ENCODE data around the gene RNF157.
"Not testable (repeated sequence)": the region's sequence is repeated elsewhere in the genome, so short reads cannot be mapped to it uniquely, and the experiment has no call there.

Gene RNF157

DNA sequence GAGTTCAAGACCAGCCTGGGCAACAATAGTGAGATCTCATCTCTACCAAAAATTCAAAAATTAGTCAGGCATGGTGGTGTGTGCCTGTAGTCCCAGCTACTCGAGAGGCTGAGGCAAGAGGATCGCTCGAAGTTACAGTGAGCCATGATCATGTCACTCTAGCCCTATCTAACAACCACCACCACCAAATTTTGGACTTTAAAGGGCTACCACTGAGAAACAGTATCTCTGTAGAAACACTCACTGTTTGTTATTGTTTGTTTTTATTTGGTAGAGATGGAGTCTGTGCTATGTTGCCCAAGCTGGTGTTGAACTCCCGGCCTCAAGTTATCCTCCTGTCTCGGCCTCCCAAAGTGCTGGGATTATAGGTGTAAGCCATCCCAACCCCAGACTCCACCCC is 23.6 kb upstream of the RNF157 start:
- no peak overlapping the region for H3K4me3 Mint-ChIP-seq
- peak overlapping the region; percentile 80 to 98 (median 94) for H3K27ac Mint-ChIP-seq
- H3K4me1 Mint-ChIP-seq = peaks cover 35% of the 10 kb centered on the region
- H3K27me3 Mint-ChIP-seq (ENCODE audit: low read depth) = no peaks in the 10 kb centered on the region
- no peaks in the 10 kb centered on the region for H3K9me3 Mint-ChIP-seq
- peaks cover 6% of the 10 kb centered on the region for H3K36me3 Mint-ChIP-seq (ENCODE audit: low read depth)
- TF ChIP-seq, protein P1, sequence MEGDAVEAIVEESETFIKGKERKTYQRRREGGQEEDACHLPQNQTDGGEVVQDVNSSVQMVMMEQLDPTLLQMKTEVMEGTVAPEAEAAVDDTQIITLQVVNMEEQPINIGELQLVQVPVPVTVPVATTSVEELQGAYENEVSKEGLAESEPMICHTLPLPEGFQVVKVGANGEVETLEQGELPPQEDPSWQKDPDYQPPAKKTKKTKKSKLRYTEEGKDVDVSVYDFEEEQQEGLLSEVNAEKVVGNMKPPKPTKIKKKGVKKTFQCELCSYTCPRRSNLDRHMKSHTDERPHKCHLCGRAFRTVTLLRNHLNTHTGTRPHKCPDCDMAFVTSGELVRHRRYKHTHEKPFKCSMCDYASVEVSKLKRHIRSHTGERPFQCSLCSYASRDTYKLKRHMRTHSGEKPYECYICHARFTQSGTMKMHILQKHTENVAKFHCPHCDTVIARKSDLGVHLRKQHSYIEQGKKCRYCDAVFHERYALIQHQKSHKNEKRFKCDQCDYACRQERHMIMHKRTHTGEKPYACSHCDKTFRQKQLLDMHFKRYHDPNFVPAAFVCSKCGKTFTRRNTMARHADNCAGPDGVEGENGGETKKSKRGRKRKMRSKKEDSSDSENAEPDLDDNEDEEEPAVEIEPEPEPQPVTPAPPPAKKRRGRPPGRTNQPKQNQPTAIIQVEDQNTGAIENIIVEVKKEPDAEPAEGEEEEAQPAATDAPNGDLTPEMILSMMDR (IDR thresholded peaks at IDR 0.05; ENCODE audit: unreplicated experiment in 3 of 3) = no peak

DNA sequence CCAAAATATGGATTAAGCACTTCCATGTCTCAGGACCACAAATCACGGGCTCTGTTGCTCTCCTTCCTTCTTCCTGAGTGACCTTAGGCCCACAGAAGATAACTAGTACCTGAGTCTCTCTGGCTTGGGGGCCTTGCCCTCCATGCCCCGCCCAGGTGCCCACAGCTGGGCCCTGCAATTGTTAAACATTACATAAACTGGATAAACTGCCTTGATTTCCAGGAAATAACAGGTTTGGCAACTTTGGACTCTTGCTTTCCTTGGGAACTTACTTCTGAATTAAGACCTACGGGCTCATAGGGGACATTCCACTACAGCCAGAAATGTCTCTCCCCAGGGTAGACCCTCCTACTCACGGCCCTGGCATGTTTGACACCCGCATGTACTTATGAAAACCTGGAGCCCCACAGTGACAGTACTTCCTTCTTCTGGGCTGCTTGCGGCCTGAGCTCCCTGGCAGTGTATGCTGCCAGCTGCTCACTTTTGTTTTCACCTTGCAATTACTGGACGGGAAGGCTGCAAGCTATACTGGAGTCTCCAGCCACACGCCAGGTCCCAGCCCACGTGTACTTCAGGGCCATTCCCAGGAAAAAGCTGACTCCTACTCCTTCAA is 22.5 kb upstream of the RNF157 start:
- TF ChIP-seq, protein P1 (IDR thresholded peaks at IDR 0.05; ENCODE audit: unreplicated experiment in 3 of 3) = no peak
- peak overlapping the region; percentile 20 to 63 (median 60) for H3K4me3 Mint-ChIP-seq
- H3K27me3 Mint-ChIP-seq (ENCODE audit: low read depth) = no peaks in the 10 kb centered on the region
- H3K9me3 Mint-ChIP-seq = no peaks in the 10 kb centered on the region
- H3K27ac Mint-ChIP-seq = peak overlapping the region; percentile 80 to 98 (median 94)
- peaks cover 1% of the 10 kb centered on the region for H3K36me3 Mint-ChIP-seq (ENCODE audit: low read depth)
- peaks cover 31% of the 10 kb centered on the region for H3K4me1 Mint-ChIP-seq

- H3K4me1 Mint-ChIP-seq = peaks cover 23% of the 10 kb centered on the region
- H3K27me3 Mint-ChIP-seq (ENCODE audit: low read depth) = no peaks in the 10 kb centered on the region
Measured at GRCh38 chr17:76261421-76262215, 21.3 kb upstream of the RNF157 start.

DNA sequence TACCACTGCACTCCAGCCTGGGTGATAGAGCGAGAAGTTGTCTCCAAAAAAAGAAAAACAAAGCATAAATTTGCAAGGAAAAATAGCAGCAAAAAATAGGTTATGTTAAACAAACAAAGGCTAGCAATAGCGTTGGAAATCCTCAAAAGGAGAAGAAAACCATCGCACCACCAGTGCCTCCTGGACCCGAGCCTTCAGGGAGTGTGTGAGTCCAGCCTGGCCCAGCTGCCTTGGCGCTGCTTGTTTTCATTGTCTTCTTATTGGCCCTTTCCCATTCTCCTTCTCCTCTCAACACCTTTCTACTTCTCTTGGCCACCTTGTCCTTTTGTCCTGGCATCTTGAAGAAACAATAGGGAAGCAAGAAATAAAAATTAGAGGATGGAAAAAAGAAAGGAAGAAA is 20.4 kb upstream of the RNF157 start:
- Mint-ChIP-seq H3K27ac (peak overlapping the region in 2 of 3 experiments; percentile 44 to 77), H3K36me3 (ENCODE audit: low read depth) (no peaks in the 10 kb centered on the region), H3K9me3 (no peaks in the 10 kb centered on the region), H3K4me1 (peaks cover 23% of the 10 kb centered on the region), H3K27me3 (ENCODE audit: low read depth) (no peaks in the 10 kb centered on the region), H3K4me3 (no peak overlapping the region)
- TF ChIP-seq, protein P1 (IDR thresholded peaks at IDR 0.05; ENCODE audit: unreplicated experiment in 3 of 3) = no peak

More at GRCh38 chr17:76261421-76262215, 21.3 kb upstream of the RNF157 start:
- H3K4me3 Mint-ChIP-seq = no peak overlapping the region
- no peaks in the 10 kb centered on the region for H3K36me3 Mint-ChIP-seq (ENCODE audit: low read depth)
- TF ChIP-seq, protein P1 (IDR thresholded peaks at IDR 0.05; ENCODE audit: unreplicated experiment in 3 of 3) = no peak
- H3K9me3 Mint-ChIP-seq = no peaks in the 10 kb centered on the region
- peak overlapping the region in 2 of 3 experiments; percentile 77 to 98 for H3K27ac Mint-ChIP-seq

DNA sequence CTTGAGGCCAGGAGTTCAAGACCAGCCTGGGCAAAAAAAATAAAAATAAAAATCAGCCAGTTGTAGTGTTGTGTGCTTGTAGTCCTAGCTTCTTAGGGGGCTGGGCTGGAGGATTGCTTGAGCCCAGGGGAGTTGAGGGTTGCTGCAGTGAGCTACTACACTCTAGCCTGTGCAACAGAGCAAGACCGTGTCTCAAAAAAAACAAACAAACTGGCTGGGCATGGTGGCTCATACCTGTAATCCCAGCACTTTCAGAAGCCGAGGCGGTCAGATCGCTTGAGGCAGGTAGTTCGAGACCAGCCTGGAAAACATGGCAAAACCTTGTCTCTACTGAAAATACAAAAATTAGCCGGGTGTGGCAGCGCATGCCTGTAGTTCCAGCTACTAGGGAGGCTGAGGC is 19.9 kb upstream of the RNF157 start:
- Mint-ChIP-seq H3K36me3 (ENCODE audit: low read depth) (no peaks in the 10 kb centered on the region), H3K27ac (peak overlapping the region in 1 of 3 experiments; percentile 77), H3K27me3 (ENCODE audit: low read depth) (no peaks in the 10 kb centered on the region), H3K9me3 (no peaks in the 10 kb centered on the region), H3K4me3 (no peak overlapping the region), H3K4me1 (peaks cover 27% of the 10 kb centered on the region)
- TF ChIP-seq, protein P1 (IDR thresholded peaks at IDR 0.05; ENCODE audit: unreplicated experiment in 3 of 3) = no peak

GRCh38 chr17:76256430-76257050 is 16.2 kb upstream of the RNF157 start:
- not testable (repeated sequence) for H3K4me3 Mint-ChIP-seq; H3K27me3 Mint-ChIP-seq (ENCODE audit: low read depth); H3K9me3 Mint-ChIP-seq; H3K36me3 Mint-ChIP-seq (ENCODE audit: low read depth)
- Mint-ChIP-seq H3K4me1 (peaks cover 32% of the 10 kb centered on the region), H3K27ac (peak overlapping the region in 2 of 3 experiments; percentile 7 to 14)
